ENCODE measurements around the gene BBS9.

Gene BBS9

GRCh38 chr7:33554046-33554445 lies 424.7 kb downstream of the BBS9 start:
- no peak for DNase-seq (ENCODE audit: low read depth)

- no peak for DNase-seq (ENCODE audit: low read depth)
Measured at GRCh38 chr7:33554576-33554975, 425.2 kb downstream of the BBS9 start.

GRCh38 chr7:33556472-33556871 lies 427.1 kb downstream of the BBS9 start:
- no peak for DNase-seq (ENCODE audit: low read depth)

- no peak for DNase-seq (ENCODE audit: low read depth)
Measured at GRCh38 chr7:33558549-33559323, 429.4 kb downstream of the BBS9 start.

GRCh38 chr7:33559324-33559710 lies 430.0 kb downstream of the BBS9 start:
- DNase-seq (ENCODE audit: low read depth): no peak

GRCh38 chr7:33562996-33563395 lies 433.6 kb downstream of the BBS9 start:
- no peak for DNase-seq (ENCODE audit: low read depth)

- no peak for DNase-seq (ENCODE audit: low read depth)
Measured at GRCh38 chr7:33563651-33564050, 434.3 kb downstream of the BBS9 start.

GRCh38 chr7:33578166-33578565 lies 448.8 kb downstream of the BBS9 start:
- no peak for DNase-seq (ENCODE audit: low read depth)

GRCh38 chr7:33578881-33579672 lies 449.7 kb downstream of the BBS9 start:
- DNase-seq (ENCODE audit: low read depth): no peak

- no peak for DNase-seq (ENCODE audit: low read depth)
Measured at GRCh38 chr7:33579673-33579960, 450.3 kb downstream of the BBS9 start.

- DNase-seq (ENCODE audit: low read depth): no peak
Measured at GRCh38 chr7:33581236-33581635, 451.9 kb downstream of the BBS9 start.

GRCh38 chr7:33582104-33582503 lies 452.7 kb downstream of the BBS9 start:
- DNase-seq (ENCODE audit: low read depth): no peak

- no peak for DNase-seq (ENCODE audit: low read depth)
Measured at GRCh38 chr7:33582533-33582932, 453.2 kb downstream of the BBS9 start.

- no peak for DNase-seq (ENCODE audit: low read depth)
Measured at GRCh38 chr7:33589911-33590310, 460.5 kb downstream of the BBS9 start.

GRCh38 chr7:33590916-33591315 lies 461.6 kb downstream of the BBS9 start:
- DNase-seq (ENCODE audit: low read depth): no peak

GRCh38 chr7:33591490-33591889 lies 462.1 kb downstream of the BBS9 start:
- DNase-seq (ENCODE audit: low read depth): no peak

GRCh38 chr7:33592718-33593117 lies 463.4 kb downstream of the BBS9 start:
- no peak for DNase-seq (ENCODE audit: low read depth)

- DNase-seq (ENCODE audit: low read depth): no peak
Measured at GRCh38 chr7:33593611-33594010, 464.2 kb downstream of the BBS9 start.

- no peak for DNase-seq (ENCODE audit: low read depth)
Measured at GRCh38 chr7:33596686-33597085, 467.3 kb downstream of the BBS9 start.

- no peak for DNase-seq (ENCODE audit: low read depth)
Measured at GRCh38 chr7:33597181-33597580, 467.8 kb downstream of the BBS9 start.

GRCh38 chr7:33601101-33601500 lies 471.7 kb downstream of the BBS9 start:
- no peak for DNase-seq (ENCODE audit: low read depth)

GRCh38 chr7:33601884-33602283 lies 472.5 kb downstream of the BBS9 start:
- no peak for DNase-seq (ENCODE audit: low read depth)

- DNase-seq (ENCODE audit: low read depth): no peak
Measured at GRCh38 chr7:33604056-33604455, 474.7 kb downstream of the BBS9 start.

GRCh38 chr7:33610918-33611317 lies 481.6 kb downstream of the BBS9 start:
- DNase-seq (ENCODE audit: low read depth): no peak
